K562 (cell line): ENCODE measurements around the gene RALGAPA2. TPM values are rescaled to one million over a fixed set of nuclear protein-coding genes. Genes with fewer than 3 reads are reported as not detected.

Experiments
- ATAC-seq: fragments of 200-7000 bp; cut with Tn5 transposase; 3 replicates; pipeline ENCODE4 v1.9.1; 2020; ENCODE audit warnings: moderate library complexity
- BruUV-seq: library from RNA; stranded (reverse); fragments of 400-500 nt; replicated peaks from 2 replicates; lab custom pipeline; 2021; lab: Mats Ljungman, UMichigan
- CTCF ChIA-PET: fragments of 300-600 bp; formaldehyde crosslinking; extraction: SDS; loops from one replicate; lab custom pipeline; 2021; ENCODE audit warnings: low intra/inter-chr PET ratio; lab: Yijun Ruan, JAX
- POLR2A ChIA-PET: fragments of 300-600, 350-650 bp; sonication (Branson Sonifier 250); formaldehyde crosslinking; extraction: SDS; loops from one replicate; lab custom pipeline; 2021; ENCODE audit warnings: antibody characterized with exemption, inconsistent platforms; lab: Yijun Ruan, JAX
- DNase-seq, 4 experiments: peaks; one replicate each; pipeline versions ENCODE4 v3.0.0 to v3.0.0-alpha.2; 2011 to 2018; ENCODE audit warnings: low spot score in 3 of 4, mixed read lengths in 3 of 4; ENCODE audit errors: extremely low read depth in 1 of 4
- FAIRE-seq: peaks from 2 replicates; lab custom pipeline; 2011; peaks lifted over from hg19 to GRCh38; lab: Jason Lieb, UNC
- H2AFZ ChIP-seq: 2 replicates; pipeline ENCODE4 v1.6.0; 2011; ENCODE audit warnings: low read depth, low read length, control low read depth, inconsistent platforms
- H3K27ac ChIP-seq: fragments of 200-600 bp; 3 replicates; pipeline ENCODE4 v1.8.0; 2011; ENCODE audit warnings: low read depth, mild to moderate bottlenecking, control low read depth, inconsistent platforms, low read length, moderate library complexity, mixed read lengths; ENCODE audit errors: extremely low read depth
- H3K27me3 ChIP-seq, 2 experiments: fragments of 300-600 bp in 1 of 2; 2 replicates in 1 of 2; 3 replicates in 1 of 2; pipeline versions ENCODE4 v1.6.0 to v1.8.0; 2011; ENCODE audit warnings: inconsistent platforms in 2 of 2, low read length in 2 of 2, mild to moderate bottlenecking in 1 of 2, mixed read lengths in 1 of 2, moderate library complexity in 1 of 2; ENCODE audit not compliant: control insufficient read depth in 2 of 2, insufficient read depth in 2 of 2
- H3K36me3 ChIP-seq: fragments of 300-600 bp; 3 replicates; pipeline ENCODE4 v1.8.0; 2011; ENCODE audit warnings: mild to moderate bottlenecking, low read length, inconsistent platforms; ENCODE audit not compliant: control insufficient read depth, insufficient read depth
- H3K4me1 ChIP-seq, 2 experiments: fragments of 200-600 bp in 1 of 2; replicated peaks in 1 of 2; 2 replicates in 1 of 2; 3 replicates in 1 of 2; pipeline versions ENCODE4 v1.5.1 to v1.8.0; 2011; ENCODE audit warnings: inconsistent platforms in 2 of 2, low read length in 2 of 2, mild to moderate bottlenecking in 1 of 2, mixed read lengths in 1 of 2, moderate library complexity in 1 of 2; ENCODE audit not compliant: control insufficient read depth in 2 of 2, insufficient read depth in 2 of 2
- H3K4me2 ChIP-seq: 2 replicates; pipeline ENCODE4 v1.6.1; 2011; ENCODE audit warnings: low read length, control low read depth, inconsistent platforms, mixed read lengths; ENCODE audit not compliant: insufficient read depth
- H3K4me3 ChIP-seq: fragments of 200-600 bp; sonication (generic), shearing (Covaris generic); 2 replicates; pipeline ENCODE4 v1.5.1; 2016; ENCODE audit warnings: control low read depth, inconsistent platforms
- H3K79me2 ChIP-seq: fragments of 200-600 bp; 3 replicates; pipeline ENCODE4 v1.8.0; 2011; ENCODE audit warnings: low read length, inconsistent platforms; ENCODE audit not compliant: control insufficient read depth, insufficient read depth
- H3K9ac ChIP-seq, 2 experiments: 2 replicates each; pipeline versions ENCODE4 v1.6.0 to v1.6.1; 2011; ENCODE audit warnings: low read depth in 2 of 2, low read length in 2 of 2, control low read depth in 1 of 2, inconsistent platforms in 1 of 2, mild to moderate bottlenecking in 1 of 2, mixed read lengths in 1 of 2; ENCODE audit not compliant: insufficient read depth in 1 of 2
- H3K9me1 ChIP-seq: one replicate; pipeline ENCODE4 v1.6.0; 2011; ENCODE audit warnings: inconsistent platforms, mild to moderate bottlenecking, low read length, moderate library complexity; ENCODE audit not compliant: control insufficient read depth, insufficient read depth
- H3K9me3 ChIP-seq: replicated peaks from 2 replicates; pipeline ENCODE4 v1.5.1; 2011; ENCODE audit warnings: low read depth, low read length, inconsistent platforms; ENCODE audit not compliant: control insufficient read depth, insufficient read depth
- H4K20me1 ChIP-seq: replicated peaks from 2 replicates; pipeline ENCODE4 v1.6.1; 2011; ENCODE audit warnings: low read length, inconsistent platforms, mixed read lengths; ENCODE audit not compliant: control insufficient read depth, insufficient read depth
- CTCF ChIP-seq, 3 experiments: IDR thresholded peaks in 2 of 3; conservative IDR thresholded peaks in 1 of 3; 2 replicates each; pipeline ENCODE4 v1.5.1; 2011 to 2012; ENCODE audit warnings: low read length in 3 of 3, mild to moderate bottlenecking in 3 of 3, control low read depth in 2 of 3, improper control_type of control experiment in 1 of 3, inconsistent platforms in 1 of 3, low read depth in 1 of 3, mixed read lengths in 1 of 3, moderate library complexity in 1 of 3; ENCODE audit not compliant: insufficient read depth in 2 of 3
- GABPB2 ChIP-seq: fragments of 250-450 bp; sonication (Bioruptor Pico); conservative IDR thresholded peaks from 2 replicates; pipeline ENCODE4 v1.5.1; 2021; ENCODE audit warnings: mild to moderate bottlenecking
- NCOA6 ChIP-seq: fragments of 450-650 bp; IDR thresholded peaks from 2 replicates; pipeline ENCODE4 v1.6.1; 2017; ENCODE audit warnings: mild to moderate bottlenecking
- NR4A1 ChIP-seq, 2 experiments: fragments of 250-450 bp in 1 of 2; fragments of 450-650 bp in 1 of 2; sonication (Bioruptor Pico) in 1 of 2; IDR thresholded peaks; 2 replicates each; pipeline versions ENCODE4 v1.4.0 to v1.6.1; 2016 to 2020; ENCODE audit warnings: mild to moderate bottlenecking in 2 of 2, missing compliant biosample characterization in 1 of 2, missing genetic modification characterization in 1 of 2, moderate library complexity in 1 of 2
- RAD21 ChIP-seq, 2 experiments: fragments of 250-450 bp in 1 of 2; fragments of 450-650 bp in 1 of 2; sonication (Bioruptor Pico) in 1 of 2; formaldehyde crosslinking in 1 of 2; IDR thresholded peaks in 1 of 2; conservative IDR thresholded peaks in 1 of 2; 2 replicates each; pipeline versions ENCODE4 v1.4.0 to v1.8.0; 2020 to 2022; ENCODE audit warnings: mild to moderate bottlenecking in 2 of 2, moderate library complexity in 1 of 2
- RAD51 ChIP-seq: fragments of 450-650 bp; IDR thresholded peaks from 2 replicates; pipeline ENCODE4 v1.7.1; 2016; ENCODE audit warnings: low read depth, mild to moderate bottlenecking, borderline replicate concordance
- WGBS: fragments of 100-300 bp; shearing (Covaris generic); methylation state at CpG from one replicate; pipeline ENCODE4 v1.1.6; 2016; ENCODE audit warnings: low coverage, mixed read lengths; ENCODE audit not compliant: insufficient coverage; ENCODE audit errors: missing lambda C conversion rate; 5-methylcytosine and 5-hydroxymethylcytosine counted together
- in situ Hi-C: fragments of 300-500 bp; cut with MboI; formaldehyde crosslinking; loops from 4 replicates; pipeline ENCODE4 v1.15.0; 2018; ENCODE audit warnings: inconsistent platforms, mixed read lengths
- intact Hi-C: fragments of 100-400 bp; cut with micrococcal nuclease; formaldehyde crosslinking; loops from 2 replicates; pipeline ENCODE4 v1.14.2; 2022
- polyA plus RNA-seq, 8 experiments: library from polyadenylated mRNA; depleted of rRNA in 4 of 8; stranded (reverse) in 5 of 8; unstranded in 3 of 8; fragments of >200 nt; fragmentation: Nextera tagmentation in 2 of 8; fragmentation: Illumina TruSeq in 1 of 8; extraction: Ambion mirVana in 2 of 8; extraction: Trizol in 1 of 8; gene quantifications; 2 replicates each; pipeline versions ENCODE4 v1.2.1 to v1.2.3, GENCODE V29; 2011 to 2014; ENCODE audit warnings: inconsistent platforms in 1 of 8, missing spikeins in 1 of 8
- total RNA-seq, 7 experiments: library from RNA; depleted of rRNA in 6 of 7; stranded (reverse); fragments of >200 nt in 6 of 7; fragmentation: Illumina TruSeq in 2 of 7; extraction: Trizol in 2 of 7; gene quantifications; 2 replicates each; pipeline versions ENCODE4 v1.2.1 to v1.2.3, GENCODE V29; 2011 to 2021; ENCODE audit warnings: low replicate concordance in 1 of 7

RALGAPA2 gene
- total and polyA plus RNA-seq, 9 of the 15 experiments (the other 6 are each of a cell fraction or from before 2014, with no cell fraction given), result 0.35 to 2.7 (median 1.4) TPM

- FAIRE-seq (no peak), ATAC-seq (peak; percentile 75), DNase-seq (peak in 1 of 4 experiments; percentile 6)
- no peak overlapping the region for H3K27ac ChIP-seq
- no peak overlapping the region for H3K4me2 ChIP-seq
- TF ChIP-seq RAD51 (no peak), RAD21 (CRISPR knock-in tag; conservative IDR thresholded peaks at IDR 0.05 in 1 of 2, IDR thresholded peaks at IDR 0.05 in 1 of 2) (peak in 1 of 2 experiments; percentile 40; a peak in 2 of 4 replicates), NCOA6 (no peak), GABPB2 (no peak), NR4A1 (CRISPR knock-in tag; IDR thresholded peaks at IDR 0.05) (no peak), NR4A1 (tag; IDR thresholded peaks at IDR 0.05) (no peak), CTCF (IDR thresholded peaks at IDR 0.05 in 2 of 3, conservative IDR thresholded peaks at IDR 0.05 in 1 of 3; ENCODE audit: insufficient read depth in 2 of 3, low read depth in 1 of 3, low read length in 3 of 3) (peak in 2 of 3 experiments; percentile 15 to 17; a peak in 1 of 6 replicates)
- CTCF ChIA-PET, result no interaction called here
- no peaks in the 10 kb centered on the region for H3K9me1 ChIP-seq
- H3K27me3 ChIP-seq, result no peaks in the 10 kb centered on the region
- no peaks in the 10 kb centered on the region for H3K36me3 ChIP-seq
- 19% methylated on average over 2 of the region's 2 CpGs for WGBS
- H3K4me1 ChIP-seq, result 0 out of 5 replicates have a peak, but pooled peaks cover 0 to 3% of the 10 kb centered on the region in 2 experiments
- POLR2A ChIA-PET, result interaction anchor here (0.5 kb wide), 1 partner anchor 14 kb away, joined by 3 read pairs; no protein-coding TSS in a partner anchor
- H3K9me3 ChIP-seq, result no peaks in the 10 kb centered on the region
- no peaks in the 10 kb centered on the region for H3K79me2 ChIP-seq
- no peak overlapping the region for H2AFZ ChIP-seq
- in situ Hi-C loops (no loop called here), intact Hi-C loops (no loop called here)
- no peak overlapping the region for H3K9ac ChIP-seq
- BruUV-seq, result no TSS peak
- no peak overlapping the region for H3K4me3 ChIP-seq
- H4K20me1 ChIP-seq, result no peaks in the 10 kb centered on the region
These were observed 247.2 kb downstream of the RALGAPA2 start for GRCh38 chr20:20465252-20465651.
